ENCODE results near the gene DLK2. TPM values are rescaled to one million over a fixed set of nuclear protein-coding genes. Genes with fewer than 3 reads are reported as not detected.
"Not testable (repeated sequence)": the region's sequence is repeated elsewhere in the genome, so short reads cannot be mapped to it uniquely, and the experiment has no call there.

Gene DLK2
- total and polyA plus RNA-seq, 5 experiments from 2014 or later: 0.22 to 1.2 (median 0.97) TPM; not detected in 1

- Mint-ChIP-seq H3K9me3 (no peaks in the 10 kb centered on the region), H3K4me1 (peaks cover under 1 to 17% (median 5%) of the 10 kb centered on the region in 4 donors), H3K4me3 (no peak overlapping the region), H3K27ac (peak overlapping the region in 2 of 10 donors; percentile 24 to 78), H3K27me3 (no peaks in the 10 kb centered on the region), H3K36me3 (peaks cover 0 to 33% (median 0%) of the 10 kb centered on the region in 3 donors)
- POLR2A ChIA-PET: interaction anchor here (0.6 kb wide), 2 partner anchors 43 to 1318 kb away, joined by 3 to 4 read pairs; partner anchors contain the start of gene TJAP1
- DNase-seq (no peak), ATAC-seq (no peak)
Observed at GRCh38 chr6:43434001-43434840, 21.1 kb downstream of the DLK2 start.

- no peak overlapping the region for H3K27ac Mint-ChIP-seq
- peaks cover 11 to 26% (median 15%) of the 10 kb centered on the region in 4 donors for H3K4me1 Mint-ChIP-seq
- ATAC-seq (no peak), DNase-seq (no peak)
- POLR2A ChIA-PET: interaction anchor here (0.6 kb wide), 1 partner anchor 44 kb away, joined by 3 read pairs; the partner anchor contains the start of gene TJAP1
- no peaks in the 10 kb centered on the region for H3K27me3 Mint-ChIP-seq
- H3K4me3 Mint-ChIP-seq: no peak overlapping the region
- no peaks in the 10 kb centered on the region for H3K9me3 Mint-ChIP-seq
- H3K36me3 Mint-ChIP-seq: peaks cover 0 to 33% (median 0%) of the 10 kb centered on the region in 3 donors
Observed at GRCh38 chr6:43433148-43433547, 22.2 kb downstream of the DLK2 start.

- DNase-seq (no peak), ATAC-seq (no peak)
- Mint-ChIP-seq H3K27ac (peak overlapping the region in 1 of 10 donors; percentile 51), H3K4me3 (no peak overlapping the region), H3K4me1 (peaks cover 12 to 28% (median 20%) of the 10 kb centered on the region in 4 donors), H3K9me3 (no peaks in the 10 kb centered on the region), H3K36me3 (peaks cover 0 to 28% (median 0%) of the 10 kb centered on the region in 3 donors), H3K27me3 (no peaks in the 10 kb centered on the region)
- POLR2A ChIA-PET: interaction anchor here (1.1 kb wide), 1 partner anchor 9 kb away, joined by 3 read pairs; no protein-coding TSS in a partner anchor
Observed at GRCh38 chr6:43432009-43432945, 23.1 kb downstream of the DLK2 start.

- H3K27me3 Mint-ChIP-seq: no peaks in the 10 kb centered on the region
- H3K4me3 Mint-ChIP-seq: peak overlapping the region; percentile 87 to 97 (median 95)
- POLR2A ChIA-PET: interaction anchor here (1.0 to 2.2 kb wide), 2 partner anchors 46 to 49 kb away, joined by 3 to 11 read pairs; partner anchors contain the start of gene TJAP1
- DNase-seq (no peak), ATAC-seq (no peak)
- H3K9me3 Mint-ChIP-seq: no peaks in the 10 kb centered on the region
- peaks cover 14 to 33% (median 26%) of the 10 kb centered on the region in 4 donors for H3K4me1 Mint-ChIP-seq
- peak overlapping the region; percentile 92 to 100 (median 98) for H3K27ac Mint-ChIP-seq
- peaks cover 0 to 14% (median 3%) of the 10 kb centered on the region in 3 donors for H3K36me3 Mint-ChIP-seq
Observed at GRCh38 chr6:43428874-43429273, 26.5 kb downstream of the DLK2 start.

- no peak for DNase-seq
- H3K9me3 Mint-ChIP-seq: no peaks in the 10 kb centered on the region
- H3K27me3 Mint-ChIP-seq: no peaks in the 10 kb centered on the region
- ATAC-seq: no peak
- peak overlapping the region; percentile 92 to 100 (median 98) for H3K27ac Mint-ChIP-seq
- POLR2A ChIA-PET: interaction anchor here (0.8 to 2.2 kb wide), 11 partner anchors 11 to 414 kb away, joined by 3 to 17 read pairs (median 5); partner anchors contain the start of genes CRIP3, KLHDC3, LRRC73 and MEA1
- H3K4me1 Mint-ChIP-seq: peaks cover 14 to 33% (median 26%) of the 10 kb centered on the region in 4 donors
- peaks cover 0 to 12% (median 3%) of the 10 kb centered on the region in 3 donors for H3K36me3 Mint-ChIP-seq
- H3K4me3 Mint-ChIP-seq: peak overlapping the region; percentile 87 to 97 (median 95)
Observed at GRCh38 chr6:43428112-43428570, 27.2 kb downstream of the DLK2 start.

- DNase-seq (peak; percentile 89 to 97 (median 96)), ATAC-seq (peak; percentile 90 to 92)
- H3K27me3 Mint-ChIP-seq: no peaks in the 10 kb centered on the region
- peaks cover 0 to 9% (median 3%) of the 10 kb centered on the region in 3 donors for H3K36me3 Mint-ChIP-seq
- H3K9me3 Mint-ChIP-seq: no peaks in the 10 kb centered on the region
- H3K4me1 Mint-ChIP-seq: peaks cover 14 to 33% (median 26%) of the 10 kb centered on the region in 4 donors
- H3K27ac Mint-ChIP-seq: peak within 1 kb of the TSS; percentile 92 to 100 (median 98)
- POLR2A ChIA-PET: interaction anchor here (0.7 to 2.2 kb wide), 24 partner anchors 9 to 1355 kb away, joined by 3 to 17 read pairs (median 3); partner anchors contain the start of genes BICRAL, CNPY3, CRIP3 and CUL9
- H3K4me3 Mint-ChIP-seq: peak within 1 kb of the TSS; percentile 87 to 97 (median 95)
Observed at GRCh38 chr6:43427406-43428111, 27.8 kb downstream of the DLK2 start, which contains the start of gene ABCC10. Gene ABCC10 (plus strand): TSS chr6:43427541. CDS start chr6:43427979, 438 bp downstream.

- no peak for ATAC-seq
- Mint-ChIP-seq H3K27ac (peak overlapping the region; percentile 92 to 100 (median 98)), H3K36me3 (peaks cover 0 to 6% (median 3%) of the 10 kb centered on the region in 3 donors), H3K4me1 (peaks cover 13 to 33% (median 26%) of the 10 kb centered on the region in 4 donors), H3K9me3 (no peaks in the 10 kb centered on the region), H3K4me3 (peak overlapping the region; percentile 87 to 97 (median 95)), H3K27me3 (no peaks in the 10 kb centered on the region)
- POLR2A ChIA-PET: interaction anchor here (0.7 to 2.2 kb wide), 22 partner anchors 10 to 1354 kb away, joined by 3 to 17 read pairs (median 4); partner anchors contain the start of genes BICRAL, CNPY3, CRIP3 and CUL9
- DNase-seq: no peak
Observed at GRCh38 chr6:43426928-43427405, 28.4 kb downstream of the DLK2 start.

- H3K4me3 Mint-ChIP-seq, H3K27me3 Mint-ChIP-seq, ATAC-seq, DNase-seq, H3K27ac Mint-ChIP-seq, H3K36me3 Mint-ChIP-seq, H3K9me3 Mint-ChIP-seq: not testable (repeated sequence)
- POLR2A ChIA-PET: interaction anchor here (1.1 kb wide), 1 partner anchor 55 kb away, joined by 3 read pairs; no protein-coding TSS in a partner anchor
- H3K4me1 Mint-ChIP-seq: peaks cover 12 to 24% (median 20%) of the 10 kb centered on the region in 4 donors
Observed at GRCh38 chr6:43425083-43425482, 30.3 kb downstream of the DLK2 start.

GRCh38 chr6:43421831-43422230, 33.5 kb downstream of the DLK2 start:
- Mint-ChIP-seq H3K27me3 (no peaks in the 10 kb centered on the region), H3K9me3 (peaks cover 0 to 5% (median 0%) of the 10 kb centered on the region in 9 donors), H3K4me3 (no peak overlapping the region), H3K36me3 (no peaks in the 10 kb centered on the region), H3K27ac (no peak overlapping the region), H3K4me1 (peaks cover 0 to 3% (median 2%) of the 10 kb centered on the region in 4 donors)
- ATAC-seq (no peak), DNase-seq (no peak)
- POLR2A ChIA-PET: interaction anchor here (0.6 to 0.7 kb wide), 2 partner anchors 39 to 94 kb away, joined by 3 to 4 read pairs; no protein-coding TSS in a partner anchor

GRCh38 chr6:43420012-43420709, 35.2 kb downstream of the DLK2 start:
- POLR2A ChIA-PET: no interaction called here
- H3K9me3 Mint-ChIP-seq: peaks cover 0 to 5% (median 0%) of the 10 kb centered on the region in 9 donors
- no peak overlapping the region for H3K4me3 Mint-ChIP-seq

More at GRCh38 chr6:43420012-43420709, 35.2 kb downstream of the DLK2 start:
- no peaks in the 10 kb centered on the region for H3K4me1 Mint-ChIP-seq
- DNase-seq (no peak), ATAC-seq (no peak)
- H3K36me3 Mint-ChIP-seq: no peaks in the 10 kb centered on the region
- H3K27me3 Mint-ChIP-seq: peaks cover 0 to 3% (median 2%) of the 10 kb centered on the region in 5 donors
- H3K27ac Mint-ChIP-seq: no peak overlapping the region
